GM12878 (cell line): ENCODE measurements around the gene ME3. TPM values are rescaled to one million over a fixed set of nuclear protein-coding genes. Genes with fewer than 3 reads are reported as not detected.

ENCODE experiments used
- ATAC-seq: fragments of 200-7000 bp; cut with Tn5 transposase; 3 replicates; pipeline ENCODE4 v1.9.1; 2020; ENCODE audit warnings: mild to moderate bottlenecking, moderate library complexity
- BruUV-seq: library from RNA; stranded (reverse); fragments of 400-500 nt; replicated peaks from 2 replicates; lab custom pipeline; 2021; lab: Mats Ljungman, UMichigan
- CTCF ChIA-PET: fragments of 300-600 bp; sonication (Branson Sonifier 250); formaldehyde crosslinking; extraction: SDS; loops from one replicate; lab custom pipeline; 2021; ENCODE audit warnings: inconsistent platforms; lab: Yijun Ruan, JAX
- POLR2A ChIA-PET: fragments of 350-600 bp; formaldehyde crosslinking; extraction: SDS; loops from one replicate; lab custom pipeline; 2021; ENCODE audit warnings: inconsistent platforms; lab: Charles Lee
- RAD21 ChIA-PET: fragments of 300-600 bp; sonication (Branson Sonifier 250); formaldehyde crosslinking; loops from one replicate; lab custom pipeline; 2023; ENCODE audit warnings: antibody characterized with exemption; ENCODE audit not compliant: unreplicated experiment; lab: Charles Lee
- SMC1A ChIA-PET: fragments of 300-600 bp; sonication (Branson Sonifier 250); formaldehyde crosslinking; loops from one replicate; lab custom pipeline; 2023; ENCODE audit not compliant: unreplicated experiment, uncharacterized antibody; lab: Charles Lee
- DNase-seq: peaks from one replicate; pipeline ENCODE4 v3.0.0-alpha.2; 2011; ENCODE audit warnings: low read depth, low spot score
- FAIRE-seq: peaks from 3 replicates; lab custom pipeline; 2011; peaks lifted over from hg19 to GRCh38; lab: Jason Lieb, UNC
- H2AFZ ChIP-seq: 2 replicates; pipeline ENCODE4 v1.6.0; 2011; ENCODE audit warnings: low read depth, low read length, control low read depth; ENCODE audit not compliant: control insufficient read depth
- H3K27ac ChIP-seq: 2 replicates; pipeline ENCODE4 v1.5.1; 2011; ENCODE audit warnings: control low read depth; ENCODE audit not compliant: control insufficient read depth, insufficient read depth
- H3K27me3 ChIP-seq, 2 experiments: replicated peaks in 1 of 2; 2 replicates each; pipeline versions ENCODE4 v1.6.0 to v1.6.1; 2011; ENCODE audit warnings: low read length in 1 of 2; ENCODE audit not compliant: control insufficient read depth in 2 of 2, insufficient read depth in 2 of 2
- H3K36me3 ChIP-seq, 2 experiments: 2 replicates each; pipeline ENCODE4 v1.5.1; 2011; ENCODE audit warnings: low read length in 1 of 2; ENCODE audit not compliant: control insufficient read depth in 2 of 2, insufficient read depth in 2 of 2
- H3K4me1 ChIP-seq: 2 replicates; pipeline ENCODE4 v1.6.1; 2011; ENCODE audit warnings: mild to moderate bottlenecking, low read length, moderate library complexity, mixed read lengths; ENCODE audit not compliant: control insufficient read depth, insufficient read depth
- H3K4me2 ChIP-seq: 2 replicates; pipeline ENCODE4 v1.6.0; 2011; ENCODE audit warnings: control low read depth; ENCODE audit not compliant: control insufficient read depth, insufficient read depth
- H3K4me3 ChIP-seq: fragments of 200-600 bp; sonication (generic); 2 replicates; pipeline ENCODE4 v1.5.1; 2016
- H3K79me2 ChIP-seq: 2 replicates; pipeline ENCODE4 v1.6.0; 2011; ENCODE audit warnings: low read length; ENCODE audit not compliant: control insufficient read depth, insufficient read depth
- H3K9ac ChIP-seq: 2 replicates; pipeline ENCODE4 v1.8.0; 2011; ENCODE audit warnings: low read length, control low read depth, mixed read lengths; ENCODE audit not compliant: control insufficient read depth, insufficient read depth
- H3K9me3 ChIP-seq: replicated peaks from 3 replicates; pipeline ENCODE4 v1.5.1; 2011; ENCODE audit warnings: mild to moderate bottlenecking, low read length; ENCODE audit not compliant: control insufficient read depth, insufficient read depth
- H4K20me1 ChIP-seq: 2 replicates; pipeline ENCODE4 v1.6.0; 2011; ENCODE audit not compliant: control insufficient read depth, insufficient read depth
- BMI1 ChIP-seq: fragments of 450-650 bp; IDR thresholded peaks from 2 replicates; pipeline ENCODE4 v1.6.1; 2016; ENCODE audit warnings: mild to moderate bottlenecking, moderate library complexity, borderline replicate concordance
- DPF2 ChIP-seq: fragments of 450-650 bp; IDR thresholded peaks from 2 replicates; pipeline ENCODE4 v1.6.1; 2017; ENCODE audit warnings: mild to moderate bottlenecking
- E2F8 ChIP-seq: fragments of 450-650 bp; IDR thresholded peaks from 2 replicates; pipeline ENCODE4 v1.6.1; 2018; ENCODE audit warnings: mild to moderate bottlenecking, low read depth, moderate library complexity; ENCODE audit not compliant: partially characterized antibody
- ESRRA ChIP-seq: IDR thresholded peaks from 2 replicates; pipeline ENCODE4 v1.6.1; 2012; ENCODE audit warnings: mild to moderate bottlenecking, low read length, improper control_type of control experiment
- FOS ChIP-seq: IDR thresholded peaks from 3 replicates; pipeline ENCODE4 v1.6.1; 2011; ENCODE audit warnings: borderline replicate concordance; ENCODE audit not compliant: insufficient read length; ENCODE audit errors: extremely low read depth
- HDAC6 ChIP-seq: fragments of 200-600 bp; sonication (generic); IDR thresholded peaks from one replicate; pipeline ENCODE4 v1.8.0; 2017; ENCODE audit warnings: antibody characterized with exemption; ENCODE audit not compliant: unreplicated experiment
- KAT2A ChIP-seq: conservative IDR thresholded peaks from 2 replicates; pipeline ENCODE4 v1.6.1; 2011; ENCODE audit warnings: low read depth, low read length; ENCODE audit not compliant: control insufficient read depth
- MTA2 ChIP-seq: fragments of 450-650 bp; IDR thresholded peaks from 2 replicates; pipeline ENCODE4 v1.6.1; 2016; ENCODE audit warnings: low read depth, mild to moderate bottlenecking, moderate library complexity
- NR2C1 ChIP-seq: fragments of 450-650 bp; IDR thresholded peaks from 2 replicates; pipeline ENCODE4 v1.6.1; 2017; ENCODE audit warnings: antibody characterized with exemption, mild to moderate bottlenecking, moderate library complexity
- POLR2A ChIP-seq: IDR thresholded peaks from 2 replicates; pipeline ENCODE4 v1.6.1; 2011; ENCODE audit warnings: low read depth, mild to moderate bottlenecking, low read length
- POLR2AphosphoS5 ChIP-seq: IDR thresholded peaks from 2 replicates; pipeline ENCODE4 v1.6.1; 2011; ENCODE audit warnings: mild to moderate bottlenecking, low read length, inconsistent platforms
- STAT3 ChIP-seq: IDR thresholded peaks from 2 replicates; pipeline ENCODE4 v1.6.1; 2011; ENCODE audit warnings: low read depth, low read length, improper control_type of control experiment
- SUPT20H ChIP-seq: IDR thresholded peaks from 2 replicates; pipeline ENCODE4 v1.6.1; 2011; ENCODE audit warnings: low read depth, mild to moderate bottlenecking, low read length, moderate library complexity, borderline replicate concordance; ENCODE audit not compliant: control insufficient read depth
- TCF12 ChIP-seq: IDR thresholded peaks from 2 replicates; pipeline ENCODE4 v1.6.1; 2011; ENCODE audit warnings: low read depth, mild to moderate bottlenecking, low read length
- TCF3 ChIP-seq: IDR thresholded peaks from 2 replicates; pipeline ENCODE4 v1.6.1; 2012; ENCODE audit warnings: low read depth, mild to moderate bottlenecking, low read length, borderline replicate concordance; ENCODE audit not compliant: insufficient read depth
- TCF7 ChIP-seq: IDR thresholded peaks from 2 replicates; pipeline ENCODE4 v1.6.1; 2014; ENCODE audit warnings: antibody characterized with exemption, borderline replicate concordance
- WRNIP1 ChIP-seq: IDR thresholded peaks from 2 replicates; pipeline ENCODE4 v1.6.1; 2011; ENCODE audit warnings: low read depth, low read length, improper control_type of control experiment, borderline replicate concordance
- ZNF274 ChIP-seq: IDR thresholded peaks from one replicate; pipeline ENCODE4 v1.8.0; 2011; ENCODE audit not compliant: insufficient read length, insufficient read depth
- ZNF622 ChIP-seq: fragments of 450-650 bp; IDR thresholded peaks from 2 replicates; pipeline ENCODE4 v1.6.1; 2017; ENCODE audit warnings: mild to moderate bottlenecking, inconsistent platforms
- WGBS: methylation state at CpG from one replicate; pipeline ENCODE4 v1.1.6; 2016; ENCODE audit warnings: low lambda C conversion rate; ENCODE audit not compliant: insufficient replicate concordance, insufficient coverage; ENCODE audit errors: missing lambda C conversion rate; 5-methylcytosine and 5-hydroxymethylcytosine counted together
- in situ Hi-C: fragments of 300-500 bp; cut with MboI; formaldehyde crosslinking; loops from 9 replicates; pipeline ENCODE4 v1.14.3; 2018; ENCODE audit warnings: mixed read lengths
- intact Hi-C: fragments of 100-400 bp; cut with micrococcal nuclease; formaldehyde crosslinking; loops from one replicate; pipeline ENCODE4 v1.14.2; 2022; ENCODE audit not compliant: unreplicated experiment
- polyA plus RNA-seq, 11 experiments: library from polyadenylated mRNA; depleted of rRNA in 4 of 11; unstranded in 6 of 11; stranded (reverse) in 5 of 11; fragments of >200 nt; fragmentation: Nextera tagmentation in 4 of 11; fragmentation: Illumina TruSeq in 1 of 11; extraction: Ambion mirVana in 4 of 11; extraction: Trizol in 1 of 11; gene quantifications; 1 replicate in 1 of 11; 2 replicates in 10 of 11; pipeline versions ENCODE4 v1.2.1 to v1.2.3, GENCODE V29; 2011 to 2016; ENCODE audit warnings: inconsistent platforms in 2 of 11, missing spikeins in 2 of 11, low read depth in 1 of 11
- total RNA-seq, 4 experiments: library from RNA; depleted of rRNA in 3 of 4; stranded (reverse); fragments of >200 nt in 3 of 4; fragmentation: Illumina TruSeq in 1 of 4; extraction: Trizol in 1 of 4; gene quantifications; 2 replicates each; pipeline versions ENCODE4 v1.2.1 to v1.2.3, GENCODE V29; 2013 to 2021

ME3 gene
- total and polyA plus RNA-seq, 10 of the 15 experiments (the other 5 are each of a cell fraction or from before 2014, with no cell fraction given), result 0.06 to 0.40 (median 0.19) TPM; not detected in 2

DNA sequence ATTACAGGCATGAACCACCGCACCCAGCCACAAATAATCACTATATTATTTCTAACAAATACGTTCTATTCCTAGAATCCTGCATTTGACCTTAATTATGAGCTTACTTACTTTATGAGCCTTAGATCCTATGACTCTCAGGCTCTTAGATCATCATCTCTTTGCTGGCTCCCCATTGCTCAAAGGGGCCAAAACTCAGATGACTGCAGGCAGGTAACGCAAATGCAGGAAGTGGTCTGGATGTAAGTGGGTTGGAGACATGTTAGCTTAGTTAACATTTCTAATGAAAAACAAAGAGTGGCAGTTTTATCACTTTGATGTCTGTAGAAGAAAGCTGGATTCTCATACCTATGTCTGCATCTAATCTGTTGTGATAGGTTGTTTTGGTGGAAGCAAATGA, 274.3 kb downstream of the ME3 start:
- Histone ChIP-seq H3K4me3 (no peak overlapping the region), H2AFZ (no peak overlapping the region), H3K9me3 (no peaks in the 10 kb centered on the region), H3K27ac (no peak overlapping the region), H3K79me2 (no peaks in the 10 kb centered on the region), H3K4me1 (no peaks in the 10 kb centered on the region), H3K36me3 (no peaks in the 10 kb centered on the region), H3K27me3 (no peaks in the 10 kb centered on the region)
- WGBS, result 90% methylated on average over 3 of the region's 3 CpGs
- ChIA-PET RAD21 (no interaction called here), POLR2A (no interaction called here)
- BruUV-seq, result no TSS peak
- in situ Hi-C loops, result no loop called here
- ATAC-seq, result no peak
- no peak for DNase-seq
- no peak for FAIRE-seq
- no peak for TF ChIP-seq SUPT20H
- TF ChIP-seq, all 136 proteins: peak for 0
- no peaks in the 10 kb centered on the region for H4K20me1 ChIP-seq
- intact Hi-C loops, result no loop called here
- SMC1A ChIA-PET, result interaction anchor here (0.6 to 0.8 kb wide), 2 partner anchors 141 to 420 kb away, joined by 3 read pairs; no protein-coding TSS in a partner anchor
- CTCF ChIA-PET, result interaction anchor here (0.7 kb wide), 1 partner anchor 158 kb away, joined by 3 read pairs; no protein-coding TSS in a partner anchor
- no peak overlapping the region for H3K9ac ChIP-seq
- H3K4me2 ChIP-seq, result no peak overlapping the region

DNA sequence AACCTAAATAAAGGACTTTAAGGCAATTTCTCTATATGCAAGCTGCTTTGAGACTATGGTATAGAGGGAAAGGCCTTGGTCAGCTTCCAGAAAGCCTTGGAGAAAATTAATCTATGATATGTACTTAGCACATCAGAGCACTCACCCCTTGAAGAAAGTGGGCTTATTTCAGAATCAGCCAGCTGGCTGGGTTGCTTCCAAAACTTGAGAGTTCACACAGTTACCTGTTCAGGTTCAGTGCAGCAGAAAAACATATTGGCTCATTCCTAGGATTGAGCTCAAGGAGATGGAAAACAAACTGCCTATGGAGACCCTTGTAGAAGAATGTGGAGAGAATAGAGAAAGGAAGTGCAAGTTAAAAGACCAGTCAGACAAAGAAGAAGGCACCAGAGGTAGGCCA, 275.1 kb downstream of the ME3 start:
- Histone ChIP-seq H3K4me3 (no peak overlapping the region), H4K20me1 (no peaks in the 10 kb centered on the region), H3K4me2 (no peak overlapping the region), H3K36me3 (no peaks in the 10 kb centered on the region), H3K79me2 (no peaks in the 10 kb centered on the region), H3K9ac (no peak overlapping the region), H3K27me3 (no peaks in the 10 kb centered on the region), H3K4me1 (no peaks in the 10 kb centered on the region), H3K9me3 (no peaks in the 10 kb centered on the region), H2AFZ (no peak overlapping the region), H3K27ac (no peak overlapping the region)
- DNase-seq (no peak), ATAC-seq (no peak), FAIRE-seq (no peak)
- intact Hi-C loops, result no loop called here
- BruUV-seq, result no TSS peak
- in situ Hi-C loops, result no loop called here
- no peak for TF ChIP-seq WRNIP1
- no peak for TF ChIP-seq MTA2
- TF ChIP-seq POLR2A, result no peak
- TF ChIP-seq E2F8, result no peak
- TF ChIP-seq ZNF622, result no peak
- TF ChIP-seq HDAC6, result no peak
- TF ChIP-seq DPF2, result no peak
- TF ChIP-seq STAT3, result no peak
- TF ChIP-seq ESRRA, result no peak
- TF ChIP-seq BMI1, result no peak
- no peak for TF ChIP-seq KAT2A
- TF ChIP-seq TCF7, result no peak
- no peak for TF ChIP-seq TCF12
- TF ChIP-seq POLR2AphosphoS5, result no peak
- TF ChIP-seq FOS, result no peak
- TF ChIP-seq NR2C1, result no peak
- TF ChIP-seq ZNF274, result no peak
- TF ChIP-seq TCF3, result no peak
- RAD21 ChIA-PET, result no interaction called here
- SMC1A ChIA-PET, result interaction anchor here (0.8 to 1.1 kb wide), 2 partner anchors 17 to 421 kb away, joined by 3 to 4 read pairs; no protein-coding TSS in a partner anchor
- POLR2A ChIA-PET, result no interaction called here
- CTCF ChIA-PET, result no interaction called here
